ENCODE measurements around the gene ARHGAP21.

DNA sequence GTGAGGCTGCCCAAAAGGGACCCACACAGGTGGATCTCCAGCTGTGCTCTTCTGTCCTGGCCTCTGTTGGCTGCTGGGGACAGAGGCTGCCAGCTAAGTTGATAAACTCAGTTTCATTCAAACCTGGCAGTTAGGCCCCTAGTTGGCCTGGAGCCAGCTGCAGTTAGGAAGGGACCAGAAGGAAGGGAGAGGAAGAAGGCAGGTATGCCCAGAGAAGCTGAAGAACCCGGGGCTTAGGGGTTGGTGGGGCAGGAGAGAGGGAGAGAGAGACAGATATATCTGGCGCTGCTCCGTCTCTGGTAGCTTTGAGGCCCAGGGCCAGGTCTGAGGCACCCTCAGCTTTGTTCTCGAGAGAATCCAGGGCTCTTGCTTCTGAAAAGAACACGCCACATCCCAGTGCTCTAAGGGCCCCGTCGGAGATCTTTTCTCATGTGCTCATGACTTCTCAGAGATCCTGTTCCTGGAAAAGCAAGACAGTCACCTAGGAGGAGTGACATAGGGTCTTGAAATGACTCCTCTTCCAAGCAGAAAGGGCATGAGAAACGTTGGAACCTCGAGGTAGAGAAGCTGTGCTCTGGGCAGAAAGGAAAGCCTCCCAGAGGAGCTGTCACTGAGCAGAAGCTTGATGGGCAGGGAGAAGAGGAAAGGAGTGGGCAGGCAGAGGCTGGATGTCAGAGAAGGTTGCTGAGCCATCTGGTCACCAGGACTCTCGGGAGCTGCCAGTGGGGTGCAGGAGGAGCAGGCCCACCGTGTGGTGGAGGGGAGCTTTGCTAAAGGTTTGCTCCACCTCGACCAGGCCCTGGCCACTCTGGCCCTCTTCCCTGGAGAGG, 153.6 kb downstream of the ARHGAP21 start:
- TF ChIP-seq, protein P1, sequence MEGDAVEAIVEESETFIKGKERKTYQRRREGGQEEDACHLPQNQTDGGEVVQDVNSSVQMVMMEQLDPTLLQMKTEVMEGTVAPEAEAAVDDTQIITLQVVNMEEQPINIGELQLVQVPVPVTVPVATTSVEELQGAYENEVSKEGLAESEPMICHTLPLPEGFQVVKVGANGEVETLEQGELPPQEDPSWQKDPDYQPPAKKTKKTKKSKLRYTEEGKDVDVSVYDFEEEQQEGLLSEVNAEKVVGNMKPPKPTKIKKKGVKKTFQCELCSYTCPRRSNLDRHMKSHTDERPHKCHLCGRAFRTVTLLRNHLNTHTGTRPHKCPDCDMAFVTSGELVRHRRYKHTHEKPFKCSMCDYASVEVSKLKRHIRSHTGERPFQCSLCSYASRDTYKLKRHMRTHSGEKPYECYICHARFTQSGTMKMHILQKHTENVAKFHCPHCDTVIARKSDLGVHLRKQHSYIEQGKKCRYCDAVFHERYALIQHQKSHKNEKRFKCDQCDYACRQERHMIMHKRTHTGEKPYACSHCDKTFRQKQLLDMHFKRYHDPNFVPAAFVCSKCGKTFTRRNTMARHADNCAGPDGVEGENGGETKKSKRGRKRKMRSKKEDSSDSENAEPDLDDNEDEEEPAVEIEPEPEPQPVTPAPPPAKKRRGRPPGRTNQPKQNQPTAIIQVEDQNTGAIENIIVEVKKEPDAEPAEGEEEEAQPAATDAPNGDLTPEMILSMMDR (conservative IDR thresholded peaks at IDR 0.05) = no peak
- no peak for TF ChIP-seq EZH2 (IDR thresholded peaks at IDR 0.05; ENCODE audit: low read depth)
